Measurements from ENCODE around the gene CALD1.
A peak's percentile ranks its signal among the peaks of the same experiment; 100 is the strongest.

CALD1 gene

DNA sequence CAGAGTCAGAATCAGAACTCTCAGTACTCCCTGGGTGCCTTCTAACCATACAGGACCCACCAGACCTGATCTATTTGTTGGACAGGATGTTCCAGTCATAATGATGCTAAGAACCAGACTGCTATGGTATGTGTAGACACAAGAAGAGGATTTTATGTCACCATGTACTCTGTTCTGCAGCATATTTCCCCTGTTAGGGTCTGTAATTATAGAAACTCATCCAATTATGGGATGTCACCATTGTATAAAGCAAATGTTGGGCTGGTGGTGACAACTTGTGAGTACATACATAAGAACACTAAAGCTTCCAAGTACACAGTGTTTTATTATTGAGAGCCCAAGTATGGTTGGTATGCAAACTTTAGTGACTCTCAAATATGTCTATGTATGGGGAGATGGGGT is 139.8 kb downstream of the CALD1 start:
- no peak for DNase-seq (ENCODE audit: insufficient read length, low spot score)

DNA sequence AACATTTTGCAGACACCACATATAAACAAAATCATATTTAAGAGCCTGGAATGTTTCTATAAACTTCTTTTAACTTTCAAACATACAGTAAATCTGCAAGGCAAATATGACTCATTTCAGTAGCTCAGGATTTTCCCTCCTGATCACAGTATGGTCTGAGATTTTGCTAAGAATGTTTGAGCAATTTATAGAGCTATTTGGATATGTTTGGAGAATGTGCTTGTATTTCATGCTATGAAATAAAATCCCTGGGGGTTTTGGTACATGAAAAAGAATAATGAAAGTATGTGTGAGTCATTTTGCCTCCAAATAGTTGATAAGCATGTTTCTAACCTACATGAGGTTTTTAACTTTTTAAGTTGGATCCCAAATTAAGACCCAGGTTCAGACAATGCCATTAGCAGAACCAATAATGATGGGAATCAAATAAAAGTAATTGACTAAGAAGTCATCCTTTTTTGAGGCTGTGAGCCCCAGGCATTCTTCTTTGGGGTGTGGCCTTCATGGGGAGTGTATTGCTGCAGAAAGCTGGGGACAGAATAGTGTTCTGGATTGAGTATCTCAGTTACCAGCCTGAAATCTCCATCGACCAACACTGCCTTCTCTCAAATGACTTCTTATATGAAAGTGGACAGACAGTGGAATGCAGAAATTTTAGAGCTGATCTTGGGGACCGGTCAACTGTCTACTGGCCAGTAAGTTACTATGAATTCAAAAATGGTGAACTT is 140.8 kb downstream of the CALD1 start:
- TF ChIP-seq POLR2A (IDR thresholded peaks at IDR 0.05; ENCODE audit: low read depth, low read length) (no peak), PAX5 (IDR thresholded peaks at IDR 0.05; ENCODE audit: insufficient read depth, low read length, severe bottlenecking) (no peak), POU2F2 (IDR thresholded peaks at IDR 0.05; ENCODE audit: low read depth, low read length) (no peak), POLR2AphosphoS5 (IDR thresholded peaks at IDR 0.05; ENCODE audit: low read depth, low read length) (no peak), TAF1 (IDR thresholded peaks at IDR 0.05; ENCODE audit: low read depth, low read length) (no peak), SPI1 (IDR thresholded peaks at IDR 0.05; ENCODE audit: low read depth, low read length) (no peak)
- DNase-seq (ENCODE audit: insufficient read length, low spot score) (no peak), FAIRE-seq (no peak)

More for the DNA sequence above, 139.8 kb downstream of the CALD1 start:
- TF ChIP-seq POLR2AphosphoS5 (IDR thresholded peaks at IDR 0.05; ENCODE audit: low read depth, low read length) (no peak), POLR2A (IDR thresholded peaks at IDR 0.05; ENCODE audit: low read depth, low read length) (no peak), SPI1 (IDR thresholded peaks at IDR 0.05; ENCODE audit: low read depth, low read length) (no peak), PAX5 (IDR thresholded peaks at IDR 0.05; ENCODE audit: insufficient read depth, low read length, severe bottlenecking) (no peak)
- FAIRE-seq, result peak; percentile 31

DNA sequence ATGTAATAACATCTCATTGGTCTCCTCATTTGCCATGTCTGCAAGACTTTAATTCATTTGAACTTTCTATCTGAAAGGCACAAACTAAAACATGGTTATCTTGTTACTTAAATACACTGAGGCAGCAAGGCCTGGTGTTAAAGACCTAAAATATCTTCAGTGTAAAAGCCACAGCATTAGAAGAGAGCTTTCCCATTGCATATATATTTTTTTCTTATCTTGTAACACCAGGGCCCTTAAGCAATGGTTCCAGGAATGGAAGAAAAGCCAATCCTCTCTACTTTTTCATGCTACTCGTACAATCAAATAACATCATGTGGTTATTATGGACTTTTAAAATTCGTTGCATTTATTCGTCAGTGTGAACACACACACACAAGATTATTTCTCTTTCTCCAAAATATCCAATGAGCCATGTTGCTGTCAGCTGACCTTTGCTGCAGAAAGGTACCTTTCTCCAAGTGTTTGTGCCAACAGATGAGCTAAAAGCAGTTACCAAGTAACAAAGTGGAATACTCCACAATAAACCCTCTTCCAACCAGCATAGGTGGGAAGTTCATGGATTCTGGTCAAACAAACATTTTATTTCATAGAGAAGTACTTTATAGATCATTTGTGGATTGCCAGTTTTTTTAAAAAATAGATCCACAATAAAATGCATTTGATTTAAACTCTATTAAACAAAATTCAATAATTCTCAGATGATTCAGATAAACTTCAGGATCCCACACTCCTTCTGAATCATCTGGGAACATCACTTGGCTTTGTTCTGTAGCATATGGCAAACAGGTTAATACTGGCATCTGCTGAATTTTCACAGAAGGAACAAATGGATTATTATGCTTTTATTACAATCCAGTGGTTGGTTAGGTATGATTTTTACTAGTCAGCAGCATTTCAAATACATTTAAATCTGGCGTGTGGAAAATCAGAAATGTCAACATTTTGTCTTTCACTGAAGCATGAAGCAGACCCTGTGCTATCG is 143.6 kb downstream of the CALD1 start:
- FAIRE-seq (no peak), DNase-seq (ENCODE audit: insufficient read length, low spot score) (no peak)
- TF ChIP-seq POU2F2 (IDR thresholded peaks at IDR 0.05; ENCODE audit: low read depth, low read length) (no peak), POLR2AphosphoS5 (IDR thresholded peaks at IDR 0.05; ENCODE audit: low read depth, low read length) (no peak), PAX5 (IDR thresholded peaks at IDR 0.05; ENCODE audit: insufficient read depth, low read length, severe bottlenecking) (no peak), SPI1 (IDR thresholded peaks at IDR 0.05; ENCODE audit: low read depth, low read length) (no peak), TAF1 (IDR thresholded peaks at IDR 0.05; ENCODE audit: low read depth, low read length) (no peak), POLR2A (IDR thresholded peaks at IDR 0.05; ENCODE audit: low read depth, low read length) (no peak)

DNA sequence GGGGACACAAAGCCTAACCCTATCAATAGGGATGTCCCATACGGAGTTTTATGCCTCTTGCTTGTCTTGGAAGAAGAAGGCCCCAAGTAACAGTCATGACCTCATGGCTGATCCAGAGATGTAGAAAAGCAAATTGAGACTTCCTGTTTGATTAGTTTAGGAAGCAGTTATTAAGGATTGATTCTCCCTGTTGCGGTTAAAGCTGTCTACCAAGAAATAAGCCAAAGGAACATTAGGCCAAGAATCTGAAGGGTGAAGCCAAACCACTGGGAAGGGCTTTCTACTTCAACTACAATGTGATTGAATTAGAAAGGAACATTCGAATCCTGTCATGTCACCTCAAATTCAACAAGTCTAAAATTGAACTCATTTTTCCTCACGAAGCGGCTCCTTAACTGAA is 146.3 kb downstream of the CALD1 start:
- DNase-seq (ENCODE audit: insufficient read length, low spot score) (no peak), FAIRE-seq (no peak)
- TF ChIP-seq SPI1 (IDR thresholded peaks at IDR 0.05; ENCODE audit: low read depth, low read length) (no peak), POLR2A (IDR thresholded peaks at IDR 0.05; ENCODE audit: low read depth, low read length) (no peak), POLR2AphosphoS5 (IDR thresholded peaks at IDR 0.05; ENCODE audit: low read depth, low read length) (no peak), POU2F2 (IDR thresholded peaks at IDR 0.05; ENCODE audit: low read depth, low read length) (no peak)

DNA sequence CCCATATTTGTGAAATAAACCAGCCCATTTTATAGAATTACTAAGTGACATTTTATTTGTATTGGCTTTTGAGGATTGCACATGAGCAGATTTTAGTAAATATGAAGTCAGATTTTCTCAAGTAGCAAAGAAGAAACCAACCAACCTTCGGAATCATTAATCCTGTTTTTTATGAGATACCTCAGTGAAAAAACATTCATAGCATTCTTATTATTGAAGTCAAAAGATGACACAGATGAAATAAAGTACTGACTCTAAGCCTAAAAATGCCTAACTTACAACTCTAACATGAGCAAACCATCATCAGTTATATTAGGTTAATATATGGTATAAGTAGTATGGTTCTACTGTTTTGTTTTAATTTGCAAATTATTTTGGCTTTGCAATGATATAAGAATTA is 147.0 kb downstream of the CALD1 start:
- no peak for FAIRE-seq
- no peak for DNase-seq (ENCODE audit: insufficient read length, low spot score)
- TF ChIP-seq PAX5 (IDR thresholded peaks at IDR 0.05; ENCODE audit: insufficient read depth, low read length, severe bottlenecking) (no peak), TAF1 (IDR thresholded peaks at IDR 0.05; ENCODE audit: low read depth, low read length) (no peak), POU2F2 (IDR thresholded peaks at IDR 0.05; ENCODE audit: low read depth, low read length) (no peak), POLR2AphosphoS5 (IDR thresholded peaks at IDR 0.05; ENCODE audit: low read depth, low read length) (no peak), POLR2A (IDR thresholded peaks at IDR 0.05; ENCODE audit: low read depth, low read length) (no peak), SPI1 (IDR thresholded peaks at IDR 0.05; ENCODE audit: low read depth, low read length) (no peak)

DNA sequence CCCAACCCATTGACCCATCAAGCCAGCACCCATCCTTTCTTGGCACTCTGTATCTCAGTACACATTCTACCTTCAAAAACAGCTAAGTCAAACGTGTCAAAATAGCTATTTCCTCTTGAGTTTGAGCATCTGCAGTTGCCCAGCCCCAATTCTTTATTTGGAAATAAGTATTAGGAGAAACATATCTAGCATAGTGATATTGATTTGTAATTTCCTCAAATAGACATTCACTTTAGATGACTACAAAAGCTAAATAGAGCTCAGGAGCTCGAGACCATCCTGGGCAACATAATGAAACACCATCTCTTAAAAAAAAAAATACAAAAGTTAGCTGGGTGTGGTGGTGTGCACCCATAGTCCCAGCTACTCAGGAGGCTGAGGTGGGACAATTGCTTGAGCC is 147.6 kb downstream of the CALD1 start:
- FAIRE-seq (no peak), DNase-seq (ENCODE audit: insufficient read length, low spot score) (no peak)
- TF ChIP-seq POU2F2 (IDR thresholded peaks at IDR 0.05; ENCODE audit: low read depth, low read length), result no peak
- no peak for TF ChIP-seq POLR2A (IDR thresholded peaks at IDR 0.05; ENCODE audit: low read depth, low read length)
- no peak for TF ChIP-seq TAF1 (IDR thresholded peaks at IDR 0.05; ENCODE audit: low read depth, low read length)
- TF ChIP-seq POLR2AphosphoS5 (IDR thresholded peaks at IDR 0.05; ENCODE audit: low read depth, low read length), result no peak
- no peak for TF ChIP-seq PAX5 (IDR thresholded peaks at IDR 0.05; ENCODE audit: insufficient read depth, low read length, severe bottlenecking)
- TF ChIP-seq SPI1 (IDR thresholded peaks at IDR 0.05; ENCODE audit: low read depth, low read length), result no peak

DNA sequence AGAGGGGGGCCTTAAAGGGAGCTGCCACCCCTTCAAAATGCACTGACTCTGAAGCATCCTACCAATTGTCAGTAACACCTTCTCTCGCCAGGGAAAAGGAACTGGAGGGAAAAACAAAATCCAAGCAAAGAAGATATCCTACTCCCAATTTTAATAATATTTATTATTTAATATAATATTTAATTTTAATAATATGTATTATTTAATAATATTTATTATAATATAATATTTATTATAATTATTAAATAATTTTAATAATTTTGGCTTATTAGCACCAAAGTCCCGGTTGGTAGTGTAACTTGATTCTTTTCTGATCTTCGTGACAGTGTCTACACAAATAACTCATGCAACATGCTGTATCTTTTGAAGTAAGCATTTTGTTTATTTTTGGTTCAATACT is 148.3 kb downstream of the CALD1 start:
- no peak for DNase-seq (ENCODE audit: insufficient read length, low spot score)
- TF ChIP-seq POLR2AphosphoS5 (IDR thresholded peaks at IDR 0.05; ENCODE audit: low read depth, low read length) (no peak), TAF1 (IDR thresholded peaks at IDR 0.05; ENCODE audit: low read depth, low read length) (no peak), POU2F2 (IDR thresholded peaks at IDR 0.05; ENCODE audit: low read depth, low read length) (no peak), POLR2A (IDR thresholded peaks at IDR 0.05; ENCODE audit: low read depth, low read length) (no peak), SPI1 (IDR thresholded peaks at IDR 0.05; ENCODE audit: low read depth, low read length) (no peak), PAX5 (IDR thresholded peaks at IDR 0.05; ENCODE audit: insufficient read depth, low read length, severe bottlenecking) (no peak)
- FAIRE-seq, result no peak

DNA sequence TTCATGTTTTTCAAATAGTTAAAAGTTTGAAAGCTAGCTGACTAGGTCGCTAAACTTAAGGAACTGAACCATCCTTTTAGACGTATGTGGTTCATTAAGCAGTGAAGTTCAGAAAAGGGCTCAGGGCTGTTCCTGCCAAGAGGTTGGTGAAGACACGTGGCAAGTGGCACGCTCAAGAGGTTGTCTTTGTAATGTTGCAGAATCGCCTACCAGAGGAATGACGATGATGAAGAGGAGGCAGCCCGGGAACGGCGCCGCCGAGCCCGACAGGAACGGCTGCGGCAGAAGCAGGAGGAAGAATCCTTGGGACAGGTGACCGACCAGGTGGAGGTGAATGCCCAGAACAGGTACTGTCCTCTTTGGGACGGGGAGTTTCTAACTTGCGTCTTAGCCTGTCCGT is 149.1 kb downstream of the CALD1 start:
- no peak for TF ChIP-seq TAF1 (IDR thresholded peaks at IDR 0.05; ENCODE audit: low read depth, low read length)
- FAIRE-seq, result no peak

DNA sequence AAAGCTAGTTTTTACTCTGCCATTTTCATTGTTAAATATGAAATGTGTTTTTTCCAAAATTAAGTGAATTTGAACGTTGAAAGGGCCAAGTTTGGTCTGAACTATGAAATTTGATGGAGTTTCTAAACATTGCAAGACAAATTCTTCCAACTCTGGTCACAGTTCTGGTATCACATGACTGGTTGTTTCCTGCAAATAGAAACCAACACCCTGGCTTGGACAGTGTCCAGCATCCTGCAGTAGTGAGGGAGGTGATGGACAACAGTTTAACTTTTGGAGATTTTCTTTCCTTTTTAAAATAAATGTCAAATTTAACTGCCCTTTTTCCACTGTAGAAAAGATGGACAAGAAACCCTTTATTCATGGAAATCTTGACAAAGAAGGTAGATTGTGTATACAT is 152.1 kb downstream of the CALD1 start:
- FAIRE-seq (no peak), DNase-seq (ENCODE audit: insufficient read length, low spot score) (no peak)
- TF ChIP-seq POLR2AphosphoS5 (IDR thresholded peaks at IDR 0.05; ENCODE audit: low read depth, low read length) (no peak), POU2F2 (IDR thresholded peaks at IDR 0.05; ENCODE audit: low read depth, low read length) (no peak)

More for the DNA sequence above, 149.1 kb downstream of the CALD1 start:
- DNase-seq (ENCODE audit: insufficient read length, low spot score), result no peak

Measured in GM12891 (cell line).